Muscle of leg (tissue), 11 donors: ENCODE results near the gene ASTN2. TPM values are rescaled to one million over a fixed set of nuclear protein-coding genes. Genes with fewer than 3 reads are reported as not detected.

Source experiments
- DNase-seq: peaks from one replicate; pipeline ENCODE4 v3.0.0; 2013
- H3K27ac ChIP-seq: one replicate; pipeline ENCODE4 v1.5.1; 2013; ENCODE audit warnings: mild to moderate bottlenecking, low read length, control low read depth
- H3K27me3 ChIP-seq: one replicate; pipeline ENCODE4 v1.6.1; 2013; ENCODE audit warnings: low read length; ENCODE audit not compliant: control insufficient read depth, insufficient read depth
- H3K36me3 ChIP-seq: one replicate; pipeline ENCODE4 v1.6.1; 2013; ENCODE audit warnings: low read length; ENCODE audit not compliant: control insufficient read depth, insufficient read depth
- H3K4me1 ChIP-seq: one replicate; pipeline ENCODE4 v1.6.1; 2013; ENCODE audit warnings: low read length; ENCODE audit not compliant: control insufficient read depth, insufficient read depth
- H3K4me3 ChIP-seq: one replicate; pipeline ENCODE4 v1.5.1; 2013; ENCODE audit warnings: low read length, control low read depth
- H3K9me3 ChIP-seq: replicated peaks from 2 replicates; pipeline ENCODE4 v1.6.1; 2013; ENCODE audit warnings: low read depth, low read length; ENCODE audit not compliant: control insufficient read depth
- WGBS: methylation state at CpG from one replicate; pipeline ENCODE4 v1.1.5; 2013; ENCODE audit warnings: missing lambda C conversion rate; ENCODE audit not compliant: insufficient coverage; 5-methylcytosine and 5-hydroxymethylcytosine counted together
- polyA plus RNA-seq, 8 donors: library from polyadenylated mRNA; unstranded; fragments of 120-200 nt; gene quantifications; one replicate each; pipeline versions ENCODE4 v1.2.1 to v1.2.3, GENCODE V29; 2013; ENCODE audit warnings: inconsistent platforms in 1 of 8, low replicate concordance in 1 of 8; ENCODE audit not compliant: insufficient read length in 8 of 8, insufficient read depth in 1 of 8
- total RNA-seq: library from RNA; stranded (reverse); fragments of 120-200 nt; gene quantifications from one replicate; pipeline ENCODE4 v1.2.4, GENCODE V29; 2013

Gene ASTN2
- total and polyA plus RNA-seq, 9 donors = 2.7 to 10.9 (median 4.4) TPM

DNA sequence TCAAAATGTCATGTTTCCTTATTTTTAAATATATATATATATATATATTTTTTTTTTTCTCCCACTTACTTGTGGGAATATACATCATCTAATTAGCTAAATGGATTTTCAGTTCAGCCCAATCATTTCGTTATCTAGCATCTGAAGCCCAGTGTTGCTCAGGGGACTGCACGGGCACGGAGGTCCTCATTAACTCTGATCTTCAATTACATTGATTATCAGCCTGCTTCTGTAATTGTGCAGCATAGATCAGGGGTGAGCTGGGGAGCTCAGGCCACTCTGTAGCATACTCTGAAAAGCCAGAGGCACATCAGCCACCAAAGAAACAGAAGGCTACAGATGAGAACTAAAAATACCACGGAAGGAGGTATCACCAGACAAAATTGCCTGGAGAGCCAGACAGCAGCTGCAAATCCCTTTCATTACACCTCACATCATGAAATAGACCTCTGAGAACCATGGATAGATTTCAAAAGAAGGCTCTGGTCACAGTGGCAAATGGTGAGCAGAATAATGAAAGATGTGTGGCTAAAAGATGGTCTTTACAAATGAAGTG is 401.3 kb downstream of the ASTN2 start:
- Histone ChIP-seq H3K9me3 (no peaks in the 10 kb centered on the region), H3K4me3 (no peak overlapping the region)
- WGBS = no CpG with 5 or more reads among the region's 4 CpGs

DNA sequence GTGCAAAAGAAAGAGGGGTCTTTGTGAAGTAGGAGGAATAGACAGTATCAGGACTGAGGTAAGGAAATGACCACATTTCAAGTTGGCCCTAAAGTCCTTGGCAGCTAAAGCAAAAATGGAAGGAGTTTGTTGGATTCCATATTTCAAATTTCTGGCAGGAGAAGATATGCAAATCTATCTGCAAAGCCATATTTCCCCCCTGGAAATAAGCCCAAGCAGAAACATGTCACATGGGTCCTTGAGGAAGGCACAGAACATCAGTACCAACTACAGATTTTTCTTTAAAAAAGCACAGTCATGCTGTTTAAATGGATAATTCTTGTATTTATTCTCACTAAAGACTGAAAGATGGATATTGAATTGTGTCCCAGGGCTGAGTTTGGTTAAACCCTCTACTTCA is 404.8 kb downstream of the ASTN2 start:
- no peak for DNase-seq
- Histone ChIP-seq H3K4me3 (no peak overlapping the region), H3K36me3 (no peaks in the 10 kb centered on the region), H3K27me3 (no peaks in the 10 kb centered on the region), H3K9me3 (no peaks in the 10 kb centered on the region), H3K4me1 (no peaks in the 10 kb centered on the region), H3K27ac (no peak overlapping the region)

More for the DNA sequence above, 401.3 kb downstream of the ASTN2 start:
- Histone ChIP-seq H3K27me3 (no peaks in the 10 kb centered on the region), H3K36me3 (no peaks in the 10 kb centered on the region), H3K4me1 (no peaks in the 10 kb centered on the region), H3K27ac (no peak overlapping the region)
- no peak for DNase-seq

DNA sequence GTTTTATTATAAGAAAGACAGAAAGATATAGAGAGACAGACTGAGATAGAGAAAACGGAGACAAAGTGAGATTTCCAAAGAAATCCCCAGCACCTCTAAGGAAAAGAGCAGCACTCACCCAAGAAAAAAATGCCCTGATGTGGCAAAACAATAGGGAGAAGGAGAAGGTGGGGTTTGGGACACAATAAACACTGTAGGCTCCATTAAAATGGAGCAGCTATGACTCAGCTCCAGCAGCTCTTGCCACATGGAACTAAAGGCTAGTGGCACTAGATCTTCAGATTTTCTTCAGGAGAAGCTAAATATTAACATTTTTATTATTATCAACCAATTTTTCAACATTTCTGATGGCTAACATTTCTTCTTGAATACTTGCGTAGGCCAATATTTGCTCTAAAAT is 406.0 kb downstream of the ASTN2 start:
- H3K27me3 ChIP-seq = no peaks in the 10 kb centered on the region
- WGBS = no CpG with 5 or more reads among the region's 2 CpGs
- no peak for DNase-seq

GRCh38 chr9:117008461-117008860 is 406.4 kb downstream of the ASTN2 start:
- no peak overlapping the region for H3K4me3 ChIP-seq
- no peaks in the 10 kb centered on the region for H3K4me1 ChIP-seq
- no peaks in the 10 kb centered on the region for H3K27me3 ChIP-seq
- H3K27ac ChIP-seq = no peak overlapping the region
- no peaks in the 10 kb centered on the region for H3K36me3 ChIP-seq
- no peaks in the 10 kb centered on the region for H3K9me3 ChIP-seq
- DNase-seq = no peak

More for the DNA sequence above, 406.0 kb downstream of the ASTN2 start:
- Histone ChIP-seq H3K4me1 (no peaks in the 10 kb centered on the region), H3K9me3 (no peaks in the 10 kb centered on the region), H3K4me3 (no peak overlapping the region), H3K36me3 (no peaks in the 10 kb centered on the region), H3K27ac (no peak overlapping the region)

DNA sequence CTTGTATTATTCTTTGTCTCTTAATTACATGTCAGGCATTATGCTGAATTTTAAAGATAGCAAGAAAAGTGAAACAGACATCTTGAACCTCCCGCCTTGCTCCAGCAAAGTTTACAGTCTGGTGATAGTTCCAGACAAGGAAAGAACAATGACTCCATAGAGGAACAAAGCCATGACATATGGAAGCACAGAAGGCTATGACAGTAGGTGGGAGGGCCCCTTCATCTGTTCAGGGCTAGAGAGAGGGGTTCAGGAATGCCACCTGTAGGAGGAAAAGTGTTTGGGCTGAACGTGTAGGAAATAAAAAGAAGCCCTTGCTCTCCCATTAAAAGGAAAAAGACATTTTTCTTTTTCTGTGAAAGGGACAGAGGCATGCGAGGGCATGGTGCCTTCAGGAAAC is 412.2 kb downstream of the ASTN2 start:
- Histone ChIP-seq H3K4me1 (no peaks in the 10 kb centered on the region), H3K36me3 (no peaks in the 10 kb centered on the region), H3K4me3 (no peak overlapping the region), H3K27ac (no peak overlapping the region), H3K9me3 (no peaks in the 10 kb centered on the region), H3K27me3 (no peaks in the 10 kb centered on the region)
- 100% methylated on average over 1 of the region's 3 CpGs for WGBS
- no peak for DNase-seq

GRCh38 chr9:117000834-117001233 is 414.0 kb downstream of the ASTN2 start:
- H3K9me3 ChIP-seq = no peaks in the 10 kb centered on the region
- no peak overlapping the region for H3K4me3 ChIP-seq
- H3K27me3 ChIP-seq = no peaks in the 10 kb centered on the region
- H3K36me3 ChIP-seq = no peaks in the 10 kb centered on the region
- no peak for DNase-seq
- no peaks in the 10 kb centered on the region for H3K4me1 ChIP-seq
- H3K27ac ChIP-seq = no peak overlapping the region

- H3K36me3 ChIP-seq = no peaks in the 10 kb centered on the region
- no CpG with 5 or more reads among the region's 2 CpGs for WGBS
- DNase-seq = no peak
- H3K27me3 ChIP-seq = no peaks in the 10 kb centered on the region
- no peak overlapping the region for H3K27ac ChIP-seq
- no peaks in the 10 kb centered on the region for H3K4me1 ChIP-seq
- no peaks in the 10 kb centered on the region for H3K9me3 ChIP-seq
- no peak overlapping the region for H3K4me3 ChIP-seq
Measured at GRCh38 chr9:117000196-117000723, 414.6 kb downstream of the ASTN2 start.

GRCh38 chr9:116998305-116998704 is 416.6 kb downstream of the ASTN2 start:
- no peaks in the 10 kb centered on the region for H3K9me3 ChIP-seq
- DNase-seq = peak; percentile 54
- H3K4me1 ChIP-seq = no peaks in the 10 kb centered on the region
- no peaks in the 10 kb centered on the region for H3K27me3 ChIP-seq
- no peak overlapping the region for H3K27ac ChIP-seq
- H3K36me3 ChIP-seq = no peaks in the 10 kb centered on the region
- no peak overlapping the region for H3K4me3 ChIP-seq

DNA sequence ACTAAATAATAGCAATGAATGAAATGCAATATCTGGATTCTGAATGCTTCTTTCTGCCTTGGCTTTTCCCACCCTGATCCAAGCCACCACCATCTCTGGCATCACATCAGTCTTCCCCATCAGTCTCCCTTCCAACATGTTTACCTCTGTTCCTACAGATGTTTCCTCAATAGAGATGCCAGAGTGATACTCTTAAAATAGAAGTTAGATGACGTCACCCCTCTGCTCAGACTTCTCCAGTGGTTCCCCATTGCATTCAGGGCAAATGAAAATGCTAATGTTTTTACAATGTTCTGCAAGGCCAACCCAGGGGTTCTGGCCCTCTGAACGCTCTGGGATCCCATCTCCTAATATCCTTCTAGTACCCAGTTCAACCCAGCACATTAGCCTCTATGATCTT is 422.0 kb downstream of the ASTN2 start:
- H3K9me3 ChIP-seq = no peaks in the 10 kb centered on the region
- no peak overlapping the region for H3K4me3 ChIP-seq
- peak; percentile 26 for DNase-seq
- no peaks in the 10 kb centered on the region for H3K27me3 ChIP-seq
- no peaks in the 10 kb centered on the region for H3K36me3 ChIP-seq
- no peaks in the 10 kb centered on the region for H3K4me1 ChIP-seq
- WGBS = 55% methylated on average over 2 of the region's 2 CpGs
- no peak overlapping the region for H3K27ac ChIP-seq

DNA sequence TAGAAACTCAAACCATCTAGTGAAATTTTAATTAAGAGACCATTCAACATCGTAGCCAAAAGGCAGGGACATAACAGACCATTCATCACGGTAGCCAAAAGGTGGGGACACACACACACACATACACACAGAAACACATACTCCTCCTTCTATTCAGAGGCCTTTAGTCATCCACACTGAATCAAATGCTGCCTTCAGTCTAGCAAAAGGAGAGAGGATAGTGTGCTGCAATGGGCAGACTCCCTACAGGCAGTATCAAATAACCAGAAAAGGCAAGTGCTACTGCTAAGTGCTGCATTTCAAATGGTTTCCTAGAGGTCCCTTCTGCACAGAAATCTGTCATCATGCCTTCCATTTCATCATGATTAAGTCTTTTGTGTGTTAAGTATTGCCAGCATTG is 423.8 kb downstream of the ASTN2 start:
- H3K9me3 ChIP-seq = no peaks in the 10 kb centered on the region
- no peaks in the 10 kb centered on the region for H3K4me1 ChIP-seq
- no peaks in the 10 kb centered on the region for H3K36me3 ChIP-seq
- WGBS = 100% methylated on average over 1 of the region's 2 CpGs
- H3K27ac ChIP-seq = no peak overlapping the region
- H3K27me3 ChIP-seq = no peaks in the 10 kb centered on the region
- H3K4me3 ChIP-seq = no peak overlapping the region
- no peak for DNase-seq

DNA sequence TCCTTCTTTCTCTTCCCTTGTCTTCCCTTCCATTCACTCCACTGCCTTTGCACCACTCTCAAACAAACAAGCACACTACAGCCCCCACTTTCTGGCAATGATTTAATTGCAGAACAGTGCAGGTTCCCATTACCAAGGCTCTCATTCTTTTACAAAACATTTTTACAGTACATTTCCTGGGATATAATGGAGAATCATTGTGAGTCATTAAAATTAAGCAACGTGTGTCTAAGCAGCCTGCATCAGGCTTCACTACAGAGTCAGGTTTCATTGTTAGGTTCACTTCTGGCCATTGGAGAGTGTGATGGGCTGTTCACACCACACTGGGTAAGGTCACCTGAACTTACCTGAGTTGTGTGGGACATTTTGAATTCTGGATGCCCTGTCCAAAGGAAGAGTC is 424.3 kb downstream of the ASTN2 start:
- Histone ChIP-seq H3K36me3 (no peaks in the 10 kb centered on the region), H3K9me3 (no peaks in the 10 kb centered on the region), H3K4me1 (no peaks in the 10 kb centered on the region), H3K27me3 (no peaks in the 10 kb centered on the region), H3K27ac (no peak overlapping the region), H3K4me3 (no peak overlapping the region)
- no CpG with 5 or more reads among the region's 1 CpG for WGBS
- no peak for DNase-seq
